HG02840 (cell line): Measurements from ENCODE around the gene NHSL1.

Experiments
- ATAC-seq: cut with Tn5 transposase; IDR thresholded peaks from one replicate; pipeline ENCODE4 v1.9.1; 2021; ENCODE audit warnings: mild to moderate bottlenecking, moderate library complexity, moderate number of reproducible peaks; ENCODE audit not compliant: unreplicated experiment, low FRiP score

The NHSL1 gene

DNA sequence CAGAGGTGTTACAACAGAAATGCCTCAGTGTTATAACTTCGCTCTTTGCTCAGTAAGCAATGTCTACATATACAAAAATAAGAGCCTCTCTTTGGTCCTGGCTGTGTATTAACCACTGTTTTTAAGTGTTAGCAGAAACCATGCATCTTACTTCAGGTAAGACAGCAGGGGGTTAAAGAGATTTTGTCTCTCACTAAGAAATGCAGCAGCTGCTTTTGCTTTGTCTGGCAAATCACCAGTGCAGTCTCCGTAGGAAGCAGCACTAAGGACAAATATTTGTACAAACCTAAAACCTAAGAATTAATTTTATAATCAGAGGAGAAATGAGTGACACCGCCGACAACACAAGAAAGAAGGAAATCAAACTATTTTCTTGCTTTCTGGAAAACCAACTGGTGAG lies 120.8 kb downstream of the NHSL1 start:
- no peak for ATAC-seq

DNA sequence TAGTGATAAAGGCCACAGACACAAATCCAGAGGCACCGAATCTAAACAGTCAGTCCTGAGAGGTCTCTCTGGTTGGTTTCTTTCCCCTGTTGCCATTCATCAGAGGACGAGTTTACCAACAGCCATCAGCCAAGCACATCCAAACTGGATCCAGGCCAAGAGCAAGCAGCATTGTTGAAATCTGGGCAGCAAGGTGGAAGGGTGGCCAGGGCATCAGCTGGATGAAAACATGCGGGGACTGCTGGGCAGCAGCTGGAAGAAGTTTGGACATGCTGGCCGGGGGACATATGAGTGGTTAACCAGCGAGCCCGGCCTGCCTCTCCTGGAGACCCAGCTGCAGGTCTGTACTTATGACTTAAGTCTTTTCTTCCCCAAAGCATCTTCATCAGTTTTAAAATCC lies 121.5 kb downstream of the NHSL1 start, which contains the start of gene SMIM28:
TSS of gene SMIM28 (plus strand) at position 62 of the 400 bp plus-strand sequence. CDS start at position 230, 168 bp downstream.
- ATAC-seq: no peak

DNA sequence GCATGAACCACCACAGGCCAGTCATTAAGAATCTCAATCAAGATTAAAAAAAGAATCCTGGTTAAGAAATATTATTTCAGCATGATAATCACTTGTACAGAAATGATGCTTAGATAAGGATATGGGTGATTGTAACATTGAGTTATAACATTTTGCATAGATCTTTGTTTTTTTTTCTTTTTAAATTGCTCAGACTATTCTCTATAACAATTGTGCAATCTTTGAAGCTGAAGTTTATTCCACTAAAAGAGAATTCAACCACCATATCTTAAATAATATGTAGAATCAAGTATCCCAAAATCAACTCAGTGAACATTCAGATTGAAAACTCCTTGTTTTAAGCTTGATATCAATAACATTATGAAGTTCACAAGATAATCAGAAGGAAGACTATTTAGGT lies 122.3 kb downstream of the NHSL1 start:
- no peak for ATAC-seq

DNA sequence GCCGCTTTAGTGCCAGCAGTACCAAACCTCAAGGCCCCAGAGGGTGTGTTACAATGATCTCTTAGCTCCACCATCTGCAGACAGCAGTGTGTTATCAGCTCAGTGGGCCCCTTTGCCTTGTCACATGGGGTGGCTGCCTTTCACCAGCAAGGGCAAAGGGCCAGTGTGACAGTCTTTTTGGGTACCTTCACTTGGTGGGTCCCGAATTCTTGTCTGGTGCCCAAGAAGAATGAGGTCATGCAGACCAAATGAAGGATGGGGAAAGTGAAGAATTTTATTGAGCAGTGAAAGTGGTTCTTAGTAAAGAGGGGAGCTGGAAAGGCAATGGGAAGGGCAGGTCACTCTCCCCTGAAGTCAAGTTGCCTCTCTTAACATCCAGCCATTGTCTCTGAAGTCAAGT lies 124.5 kb downstream of the NHSL1 start:
- ATAC-seq: no peak

DNA sequence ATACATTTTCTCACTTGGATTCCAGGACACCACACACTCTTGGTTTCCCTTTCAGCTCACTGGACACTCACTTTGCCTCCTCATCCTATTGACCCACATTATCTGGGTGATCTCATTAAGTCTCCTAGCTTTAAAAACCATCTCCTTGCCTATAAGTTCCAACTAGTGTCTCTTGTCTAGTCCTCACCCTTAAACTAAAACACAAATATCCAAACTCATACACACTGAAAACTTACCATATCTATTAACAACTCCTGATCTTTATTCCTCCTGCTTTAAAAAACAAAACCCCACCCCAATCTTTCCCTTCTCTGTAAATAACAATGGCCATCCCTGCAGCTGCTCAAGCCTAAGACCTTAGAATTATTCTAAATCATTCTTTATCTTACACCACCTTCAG lies 125.1 kb downstream of the NHSL1 start:
- no peak for ATAC-seq

DNA sequence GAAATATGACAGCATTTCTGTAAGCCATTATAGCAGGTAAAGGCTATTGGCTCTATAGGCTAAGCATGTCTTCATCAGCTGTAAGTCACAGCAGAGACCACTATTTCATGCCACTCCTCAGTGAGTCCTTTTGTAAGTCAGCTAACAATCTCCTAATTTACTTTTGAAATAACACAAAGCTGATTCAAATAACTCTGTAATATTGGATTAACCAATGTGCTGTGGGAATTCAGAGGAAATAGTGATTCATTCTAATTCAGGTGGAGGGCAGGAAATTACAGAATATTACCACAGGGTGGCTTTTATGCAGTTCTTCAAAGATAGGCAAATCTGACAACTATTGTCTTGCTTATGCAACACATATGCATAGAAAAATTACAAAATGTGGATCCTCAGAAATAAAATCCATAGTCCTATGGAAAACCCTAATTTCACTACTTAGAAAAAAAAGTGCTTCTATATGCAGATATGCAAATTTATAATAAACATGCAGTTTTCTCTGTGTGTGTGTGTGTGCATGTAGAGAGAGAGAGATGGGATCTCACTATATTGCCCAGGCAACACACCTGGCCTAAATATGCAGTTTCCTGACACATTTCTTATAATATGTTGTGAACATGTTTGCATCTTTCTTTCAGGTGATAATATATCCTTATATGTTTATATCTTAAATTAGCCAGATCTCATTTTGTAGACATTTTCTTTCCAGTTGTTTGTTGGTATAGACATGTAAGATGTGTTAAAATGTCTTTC lies 126.4 kb downstream of the NHSL1 start:
- no peak for ATAC-seq
